HL-60 (cell line): ENCODE results near the gene MBTPS1.

Source experiments
- DNase-seq, 2 experiments: peaks; one replicate each; pipeline ENCODE4 v3.0.0-alpha.2; 2010 to 2020; ENCODE audit warnings: low read depth in 1 of 2, low spot score in 1 of 2
- H3K27ac ChIP-seq: fragments of 250-450 bp; sonication (Bioruptor Pico); replicated peaks from 2 replicates; pipeline ENCODE4 v1.5.1; 2020; ENCODE audit warnings: mild to moderate bottlenecking, moderate library complexity
- H3K27me3 ChIP-seq: fragments of 250-450 bp; sonication (Bioruptor Pico); 2 replicates; pipeline ENCODE4 v1.5.1; 2021; ENCODE audit warnings: mild to moderate bottlenecking, moderate library complexity; ENCODE audit not compliant: insufficient read depth, poor library complexity, severe bottlenecking
- H3K4me3 ChIP-seq: replicated peaks from 2 replicates; pipeline ENCODE4 v1.5.1; 2011; ENCODE audit warnings: mild to moderate bottlenecking, control low read depth, low read length; ENCODE audit not compliant: insufficient read depth
- GABPA ChIP-seq: IDR thresholded peaks from 2 replicates; pipeline ENCODE4 v1.6.1; 2012; ENCODE audit warnings: low read depth
- POLR2AphosphoS5 ChIP-seq: IDR thresholded peaks from 2 replicates; pipeline ENCODE4 v1.6.1; 2012; ENCODE audit warnings: low read depth
- SPI1 ChIP-seq: IDR thresholded peaks from 2 replicates; pipeline ENCODE4 v1.6.1; 2012; ENCODE audit warnings: low read depth, mild to moderate bottlenecking, borderline replicate concordance
- TF ChIP-seq, protein P1 (sequence below): IDR thresholded peaks from one replicate; pipeline ENCODE4 v1.5.1; 2011; ENCODE audit warnings: low read length, control low read depth, inconsistent platforms; ENCODE audit not compliant: insufficient read depth
- TF ChIP-seq, protein P2 (sequence below): IDR thresholded peaks from 2 replicates; pipeline ENCODE4 v1.6.1; 2012; ENCODE audit warnings: low read depth; ENCODE audit not compliant: insufficient replicate concordance

The MBTPS1 gene

GRCh38 chr16:84093879-84094270 lies 22.9 kb downstream of the MBTPS1 start:
- TF ChIP-seq SPI1 (no peak), POLR2AphosphoS5 (no peak), GABPA (no peak)
- TF ChIP-seq, protein P1, sequence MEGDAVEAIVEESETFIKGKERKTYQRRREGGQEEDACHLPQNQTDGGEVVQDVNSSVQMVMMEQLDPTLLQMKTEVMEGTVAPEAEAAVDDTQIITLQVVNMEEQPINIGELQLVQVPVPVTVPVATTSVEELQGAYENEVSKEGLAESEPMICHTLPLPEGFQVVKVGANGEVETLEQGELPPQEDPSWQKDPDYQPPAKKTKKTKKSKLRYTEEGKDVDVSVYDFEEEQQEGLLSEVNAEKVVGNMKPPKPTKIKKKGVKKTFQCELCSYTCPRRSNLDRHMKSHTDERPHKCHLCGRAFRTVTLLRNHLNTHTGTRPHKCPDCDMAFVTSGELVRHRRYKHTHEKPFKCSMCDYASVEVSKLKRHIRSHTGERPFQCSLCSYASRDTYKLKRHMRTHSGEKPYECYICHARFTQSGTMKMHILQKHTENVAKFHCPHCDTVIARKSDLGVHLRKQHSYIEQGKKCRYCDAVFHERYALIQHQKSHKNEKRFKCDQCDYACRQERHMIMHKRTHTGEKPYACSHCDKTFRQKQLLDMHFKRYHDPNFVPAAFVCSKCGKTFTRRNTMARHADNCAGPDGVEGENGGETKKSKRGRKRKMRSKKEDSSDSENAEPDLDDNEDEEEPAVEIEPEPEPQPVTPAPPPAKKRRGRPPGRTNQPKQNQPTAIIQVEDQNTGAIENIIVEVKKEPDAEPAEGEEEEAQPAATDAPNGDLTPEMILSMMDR = no peak
- TF ChIP-seq, protein P2, sequence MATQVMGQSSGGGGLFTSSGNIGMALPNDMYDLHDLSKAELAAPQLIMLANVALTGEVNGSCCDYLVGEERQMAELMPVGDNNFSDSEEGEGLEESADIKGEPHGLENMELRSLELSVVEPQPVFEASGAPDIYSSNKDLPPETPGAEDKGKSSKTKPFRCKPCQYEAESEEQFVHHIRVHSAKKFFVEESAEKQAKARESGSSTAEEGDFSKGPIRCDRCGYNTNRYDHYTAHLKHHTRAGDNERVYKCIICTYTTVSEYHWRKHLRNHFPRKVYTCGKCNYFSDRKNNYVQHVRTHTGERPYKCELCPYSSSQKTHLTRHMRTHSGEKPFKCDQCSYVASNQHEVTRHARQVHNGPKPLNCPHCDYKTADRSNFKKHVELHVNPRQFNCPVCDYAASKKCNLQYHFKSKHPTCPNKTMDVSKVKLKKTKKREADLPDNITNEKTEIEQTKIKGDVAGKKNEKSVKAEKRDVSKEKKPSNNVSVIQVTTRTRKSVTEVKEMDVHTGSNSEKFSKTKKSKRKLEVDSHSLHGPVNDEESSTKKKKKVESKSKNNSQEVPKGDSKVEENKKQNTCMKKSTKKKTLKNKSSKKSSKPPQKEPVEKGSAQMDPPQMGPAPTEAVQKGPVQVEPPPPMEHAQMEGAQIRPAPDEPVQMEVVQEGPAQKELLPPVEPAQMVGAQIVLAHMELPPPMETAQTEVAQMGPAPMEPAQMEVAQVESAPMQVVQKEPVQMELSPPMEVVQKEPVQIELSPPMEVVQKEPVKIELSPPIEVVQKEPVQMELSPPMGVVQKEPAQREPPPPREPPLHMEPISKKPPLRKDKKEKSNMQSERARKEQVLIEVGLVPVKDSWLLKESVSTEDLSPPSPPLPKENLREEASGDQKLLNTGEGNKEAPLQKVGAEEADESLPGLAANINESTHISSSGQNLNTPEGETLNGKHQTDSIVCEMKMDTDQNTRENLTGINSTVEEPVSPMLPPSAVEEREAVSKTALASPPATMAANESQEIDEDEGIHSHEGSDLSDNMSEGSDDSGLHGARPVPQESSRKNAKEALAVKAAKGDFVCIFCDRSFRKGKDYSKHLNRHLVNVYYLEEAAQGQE = no peak
- no peaks in the 10 kb centered on the region for H3K27me3 ChIP-seq

DNA sequence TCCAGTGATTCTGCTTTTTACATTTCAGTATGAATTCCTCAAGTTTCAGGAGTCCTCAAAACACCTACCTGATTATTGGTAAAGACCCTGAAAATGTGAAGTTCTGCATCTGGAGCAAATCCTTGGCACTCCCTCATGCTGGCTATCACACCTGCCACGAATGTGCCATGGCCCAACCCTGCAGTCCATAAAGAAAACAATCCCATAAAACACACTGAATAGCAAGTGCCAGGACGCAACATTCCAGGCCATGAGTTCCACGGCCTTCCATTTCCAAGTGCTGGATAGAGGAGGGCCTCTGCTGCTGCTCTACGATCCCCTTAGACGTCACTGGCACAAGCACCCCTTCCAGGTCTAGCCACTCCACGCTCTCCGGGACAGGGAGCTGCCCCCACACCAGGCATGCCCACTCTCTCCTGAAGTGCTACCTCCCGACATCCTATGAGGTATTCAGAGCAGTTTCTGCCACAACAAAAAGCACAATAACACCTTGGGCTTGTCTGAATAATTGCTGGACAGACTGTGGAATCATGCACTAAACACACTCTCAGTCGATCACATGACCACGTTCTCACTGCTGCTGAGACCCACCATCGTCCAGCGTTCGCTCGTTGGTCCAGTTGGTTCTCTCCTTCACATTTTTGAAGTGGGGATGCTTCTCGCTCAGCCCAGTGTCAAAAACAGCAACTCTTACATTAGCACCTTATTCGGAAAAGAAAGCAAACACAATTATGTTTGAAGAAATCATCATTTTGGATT lies 23.4 kb downstream of the MBTPS1 start:
- Histone ChIP-seq H3K4me3 (no peak overlapping the region), H3K27me3 (no peaks in the 10 kb centered on the region), H3K27ac (no peak overlapping the region)
- TF ChIP-seq, protein P1 = no peak
- TF ChIP-seq POLR2AphosphoS5 (no peak), SPI1 (no peak), GABPA (no peak)
- TF ChIP-seq, protein P2 = no peak
- DNase-seq = no peak

More at GRCh38 chr16:84093879-84094270, 22.9 kb downstream of the MBTPS1 start:
- DNase-seq = no peak
- Histone ChIP-seq H3K27ac (no peak overlapping the region), H3K4me3 (no peak overlapping the region)

DNA sequence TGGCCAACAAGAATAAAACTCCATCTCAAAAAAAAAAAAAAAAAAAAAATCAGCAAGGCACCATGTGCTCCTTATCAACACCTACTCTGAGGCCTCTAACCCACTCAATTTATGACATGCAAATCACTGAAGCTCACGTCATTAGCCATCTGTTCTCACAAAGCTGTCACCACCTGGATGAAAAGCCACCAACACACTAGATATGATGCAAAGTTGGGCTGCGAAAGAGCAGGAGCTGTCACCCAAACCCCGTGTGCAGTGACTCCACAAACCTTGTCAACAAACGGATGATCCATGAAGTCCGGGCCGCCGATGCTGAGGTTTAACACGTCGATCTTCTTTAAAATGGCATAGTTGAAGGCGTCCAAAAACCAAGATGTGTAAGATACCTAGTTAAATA lies 25.3 kb downstream of the MBTPS1 start:
- no peak for DNase-seq
- H3K4me3 ChIP-seq = no peak overlapping the region
- TF ChIP-seq POLR2AphosphoS5 (no peak), GABPA (no peak), SPI1 (no peak)
- TF ChIP-seq, protein P2 = no peak
- TF ChIP-seq, protein P1 = no peak
- no peak overlapping the region for H3K27ac ChIP-seq
- H3K27me3 ChIP-seq = no peaks in the 10 kb centered on the region
